Nephron (organoid): ENCODE measurements around the gene NRCAM.
A peak's percentile ranks its signal among the peaks of the same experiment; 100 is the strongest.

Experiments used
- H3K27ac Mint-ChIP-seq, 3 experiments: 2 replicates each; pipeline ENCODE4 v1.8.0; 2020; ENCODE audit warnings: mixed read lengths in 3 of 3, mild to moderate bottlenecking in 2 of 3, moderate library complexity in 1 of 3
- H3K27me3 Mint-ChIP-seq: 2 replicates; pipeline ENCODE4 v1.8.0; 2021; ENCODE audit warnings: low read depth, mild to moderate bottlenecking, moderate library complexity, mixed read lengths
- H3K36me3 Mint-ChIP-seq: 2 replicates; pipeline ENCODE4 v1.8.0; 2020; ENCODE audit warnings: low read depth, mixed read lengths
- H3K4me1 Mint-ChIP-seq: 2 replicates; pipeline ENCODE4 v1.8.0; 2020; ENCODE audit warnings: mixed read lengths
- H3K4me3 Mint-ChIP-seq, 3 experiments: 2 replicates each; pipeline ENCODE4 v1.8.0; 2020; ENCODE audit warnings: mild to moderate bottlenecking in 3 of 3, mixed read lengths in 3 of 3, moderate library complexity in 2 of 3
- H3K9me3 Mint-ChIP-seq: 2 replicates; pipeline ENCODE4 v1.8.0; 2020; ENCODE audit warnings: mixed read lengths
- CTCF ChIP-seq, 3 experiments: fragments of 200-600 bp; sonication (generic); IDR thresholded peaks; one replicate each; pipeline ENCODE4 v1.5.0; 2021; ENCODE audit warnings: antibody characterized with exemption in 3 of 3; ENCODE audit not compliant: unreplicated experiment in 3 of 3

The NRCAM gene

GRCh38 chr7:108108131-108108530, 348.1 kb downstream of the NRCAM start:
- Mint-ChIP-seq H3K27me3 (no peaks in the 10 kb centered on the region), H3K4me3 (no peak overlapping the region), H3K36me3 (no peaks in the 10 kb centered on the region), H3K4me1 (no peaks in the 10 kb centered on the region), H3K9me3 (no peaks in the 10 kb centered on the region), H3K27ac (peak overlapping the region in 2 of 3 experiments; percentile 31 to 71)
- TF ChIP-seq CTCF (IDR thresholded peaks at IDR 0.05; ENCODE audit: unreplicated experiment in 3 of 3) = no peak

DNA sequence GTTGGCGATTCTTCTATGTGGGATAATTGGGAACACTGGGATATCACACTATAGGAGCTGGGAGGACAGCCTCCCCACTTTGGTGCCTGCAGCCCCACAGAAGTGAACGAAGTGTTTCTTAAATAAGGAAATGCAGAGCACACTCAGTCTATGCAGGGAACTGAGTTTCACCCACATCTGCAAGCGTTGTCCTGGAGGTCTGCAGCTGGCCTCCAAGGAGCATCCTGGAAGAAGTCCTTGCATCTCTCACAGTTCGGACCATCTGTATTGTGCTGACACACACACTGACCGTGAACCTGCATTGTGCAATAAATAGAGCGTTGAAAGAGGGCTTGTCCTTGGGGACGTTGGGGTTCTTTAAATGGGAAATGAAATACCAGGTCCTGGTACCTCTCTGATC, 351.9 kb downstream of the NRCAM start:
- no peak for TF ChIP-seq CTCF (IDR thresholded peaks at IDR 0.05; ENCODE audit: unreplicated experiment in 3 of 3)
- peaks cover 9% of the 10 kb centered on the region for H3K4me1 Mint-ChIP-seq
- no peak overlapping the region for H3K4me3 Mint-ChIP-seq
- no peaks in the 10 kb centered on the region for H3K36me3 Mint-ChIP-seq
- no peak overlapping the region for H3K27ac Mint-ChIP-seq
- no peaks in the 10 kb centered on the region for H3K9me3 Mint-ChIP-seq
- no peaks in the 10 kb centered on the region for H3K27me3 Mint-ChIP-seq

GRCh38 chr7:108103558-108104298, 352.5 kb downstream of the NRCAM start:
- H3K4me1 Mint-ChIP-seq = peaks cover 13% of the 10 kb centered on the region
- H3K4me3 Mint-ChIP-seq = no peak overlapping the region
- no peak for TF ChIP-seq CTCF (IDR thresholded peaks at IDR 0.05; ENCODE audit: unreplicated experiment in 3 of 3)

GRCh38 chr7:108102671-108103312, 353.4 kb downstream of the NRCAM start:
- H3K36me3 Mint-ChIP-seq = no peaks in the 10 kb centered on the region
- no peaks in the 10 kb centered on the region for H3K9me3 Mint-ChIP-seq
- H3K27me3 Mint-ChIP-seq = no peaks in the 10 kb centered on the region
- TF ChIP-seq CTCF (IDR thresholded peaks at IDR 0.05; ENCODE audit: unreplicated experiment in 3 of 3) = no peak
- peaks cover 15% of the 10 kb centered on the region for H3K4me1 Mint-ChIP-seq
- H3K27ac Mint-ChIP-seq = no peak overlapping the region
- no peak overlapping the region for H3K4me3 Mint-ChIP-seq

More at GRCh38 chr7:108103558-108104298, 352.5 kb downstream of the NRCAM start:
- H3K9me3 Mint-ChIP-seq = no peaks in the 10 kb centered on the region
- H3K27ac Mint-ChIP-seq = no peak overlapping the region
- H3K27me3 Mint-ChIP-seq = no peaks in the 10 kb centered on the region
- no peaks in the 10 kb centered on the region for H3K36me3 Mint-ChIP-seq

- Mint-ChIP-seq H3K27me3 (no peaks in the 10 kb centered on the region), H3K9me3 (no peaks in the 10 kb centered on the region), H3K36me3 (no peaks in the 10 kb centered on the region), H3K4me3 (no peak overlapping the region), H3K27ac (no peak overlapping the region), H3K4me1 (peaks cover 15% of the 10 kb centered on the region)
- no peak for TF ChIP-seq CTCF (IDR thresholded peaks at IDR 0.05; ENCODE audit: unreplicated experiment in 3 of 3)
These were observed 354.5 kb downstream of the NRCAM start for GRCh38 chr7:108101759-108102158.
